Retina (tissue), 1 donor: Measurements from ENCODE around the gene SLC25A48.

Experiments
- DNase-seq: peaks from one replicate; pipeline ENCODE4 v3.0.0-alpha.2; 2016

Gene SLC25A48

GRCh38 chr5:135834639-135835529, at the start of gene SLC25A48:
SLC25A48 (plus strand) TSS chr5:135834663; CDS start chr5:135834848, 185 bp downstream.
- peak; percentile 88 for DNase-seq

DNA sequence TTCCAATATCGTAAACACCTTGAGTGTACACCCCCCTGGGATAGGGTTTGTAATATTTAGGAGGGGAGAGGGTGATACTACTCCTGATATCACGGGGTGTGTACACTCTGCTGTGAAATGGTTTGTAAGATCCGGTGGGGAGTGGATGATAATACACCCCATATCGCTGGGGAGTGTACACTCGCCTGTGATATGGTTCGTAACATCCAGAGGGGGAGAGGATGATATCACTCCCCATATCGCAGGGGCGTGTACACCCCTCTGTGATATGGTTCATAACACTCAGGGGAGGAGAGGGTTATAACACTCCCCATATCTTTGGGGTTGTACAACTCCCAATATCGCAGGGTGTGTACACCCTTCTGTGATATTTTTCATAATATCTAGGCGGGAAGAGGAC, 33.8 kb upstream of the SLC25A48 start:
- DNase-seq: no peak

- no peak for DNase-seq
These were observed 24.1 kb upstream of the SLC25A48 start for GRCh38 chr5:135810188-135810943.

DNA sequence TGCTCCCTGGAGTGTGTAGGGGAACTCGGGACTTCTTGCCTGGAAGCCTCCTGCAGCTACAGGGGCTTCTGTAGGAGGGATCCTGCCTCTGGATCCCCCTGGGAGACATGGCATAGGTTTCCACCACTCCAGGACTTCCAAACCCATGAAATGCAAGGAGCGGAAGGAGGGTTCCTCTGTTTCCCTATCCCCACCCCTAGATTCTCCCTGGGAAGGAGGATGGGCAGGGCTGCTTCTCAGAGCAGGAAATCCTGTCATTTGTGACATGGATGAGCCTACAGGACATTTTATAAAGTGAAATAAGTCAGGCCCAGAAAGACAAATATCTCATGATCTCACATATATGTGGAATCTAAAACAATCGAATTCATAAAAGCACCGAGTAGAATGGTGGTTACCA, 23.5 kb upstream of the SLC25A48 start:
- no peak for DNase-seq

DNA sequence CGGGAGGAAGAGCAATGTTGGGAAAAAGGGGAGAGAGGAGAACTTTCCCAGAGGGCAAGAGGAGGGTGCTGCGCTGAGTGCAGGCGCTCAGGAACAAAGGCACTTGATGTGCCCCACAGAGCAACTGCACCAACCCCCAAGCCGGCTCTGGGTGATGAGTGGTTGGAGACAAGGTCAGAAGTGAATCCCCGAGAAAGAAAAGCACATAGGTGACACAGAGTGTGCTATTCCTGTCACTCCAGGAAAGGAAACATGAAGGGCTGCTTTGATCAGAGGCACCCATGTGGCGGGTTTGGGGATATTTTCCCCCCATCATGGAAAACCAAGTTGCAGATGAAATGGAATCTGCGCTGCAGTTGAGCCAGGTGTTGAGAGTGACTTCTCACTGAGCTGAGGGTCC, 20.7 kb upstream of the SLC25A48 start:
- no peak for DNase-seq

- DNase-seq: no peak
These were observed 20.1 kb upstream of the SLC25A48 start for GRCh38 chr5:135814316-135814715.

DNA sequence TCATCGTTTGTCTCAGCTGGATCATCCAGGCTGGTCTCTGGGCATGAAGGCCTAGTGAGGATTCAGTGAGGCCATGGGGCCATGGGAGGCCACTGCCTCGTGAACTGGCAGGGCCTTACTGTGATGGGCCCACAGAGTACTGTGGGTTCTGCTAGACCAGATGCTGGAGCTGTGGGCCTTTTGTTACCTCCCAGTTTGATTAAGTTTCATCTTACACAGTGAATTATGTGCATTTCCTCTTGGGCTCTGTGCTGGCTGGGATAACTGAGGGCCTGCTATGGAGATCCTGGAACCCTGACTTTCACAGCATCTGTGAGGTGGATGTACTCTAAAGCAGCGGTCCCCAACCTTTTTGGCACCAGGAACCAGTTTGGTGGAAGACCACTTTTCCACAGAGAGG, 19.7 kb upstream of the SLC25A48 start:
- DNase-seq: no peak

DNA sequence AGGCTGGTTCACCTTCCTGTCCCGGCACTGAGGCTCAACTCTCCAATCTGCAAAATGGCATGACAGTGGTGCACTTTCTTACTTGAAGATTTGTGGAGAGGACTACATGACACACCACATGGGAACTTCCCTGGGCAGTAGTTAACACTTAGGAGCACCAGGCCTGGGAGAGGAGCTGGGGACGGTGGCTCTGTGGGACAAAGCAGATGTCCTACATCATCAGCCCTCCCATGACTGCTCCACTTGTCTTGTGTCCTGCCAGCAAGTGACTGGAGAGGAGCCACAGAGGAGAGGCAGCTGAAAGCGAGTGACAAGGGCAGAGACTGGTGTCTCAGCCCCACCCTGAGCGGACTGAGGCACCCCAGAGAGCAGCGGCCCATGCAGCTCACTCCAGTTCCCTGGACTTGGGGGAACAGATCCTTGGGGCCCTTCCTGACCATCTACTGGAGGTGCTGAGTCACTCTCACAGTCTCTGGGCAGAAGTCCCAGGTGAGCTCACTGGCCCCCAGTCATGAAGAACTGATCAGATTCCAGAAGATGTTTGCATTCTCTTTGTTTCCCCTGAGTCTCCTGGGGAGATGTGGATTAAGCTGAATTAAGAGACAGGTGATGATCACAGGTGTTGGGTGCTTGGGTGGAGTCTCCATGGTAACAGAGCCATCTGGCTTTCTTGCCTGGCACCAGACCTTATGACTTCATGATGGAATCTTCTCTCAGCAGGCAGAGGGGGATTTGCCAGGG, 13.2 kb upstream of the SLC25A48 start:
- DNase-seq: no peak

DNA sequence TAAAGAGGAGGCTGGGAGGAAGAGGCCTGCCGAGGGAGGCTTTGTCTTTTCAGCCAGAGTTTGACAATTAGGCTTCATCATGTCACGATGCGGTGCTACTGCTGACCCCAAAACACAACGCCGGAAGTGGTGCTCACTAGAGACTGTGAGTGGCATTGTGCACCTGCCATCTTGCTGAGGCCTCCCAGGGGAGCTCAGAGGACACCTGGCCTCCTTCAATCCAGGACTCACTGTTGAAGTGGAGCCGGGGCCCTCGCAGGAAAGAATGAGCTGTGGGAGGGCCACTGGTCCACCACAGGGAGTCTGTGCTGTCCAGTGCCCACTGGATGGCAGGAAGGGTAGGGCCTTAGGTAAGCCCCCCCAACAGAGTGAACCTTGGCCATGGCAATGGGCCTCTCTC, 12.7 kb upstream of the SLC25A48 start:
- DNase-seq: no peak

- DNase-seq: no peak
These were observed 12.2 kb upstream of the SLC25A48 start for GRCh38 chr5:135822286-135822685.

- DNase-seq: no peak
These were observed 11.5 kb upstream of the SLC25A48 start for GRCh38 chr5:135822959-135823358.

GRCh38 chr5:135823881-135824280, 10.6 kb upstream of the SLC25A48 start:
- no peak for DNase-seq

DNA sequence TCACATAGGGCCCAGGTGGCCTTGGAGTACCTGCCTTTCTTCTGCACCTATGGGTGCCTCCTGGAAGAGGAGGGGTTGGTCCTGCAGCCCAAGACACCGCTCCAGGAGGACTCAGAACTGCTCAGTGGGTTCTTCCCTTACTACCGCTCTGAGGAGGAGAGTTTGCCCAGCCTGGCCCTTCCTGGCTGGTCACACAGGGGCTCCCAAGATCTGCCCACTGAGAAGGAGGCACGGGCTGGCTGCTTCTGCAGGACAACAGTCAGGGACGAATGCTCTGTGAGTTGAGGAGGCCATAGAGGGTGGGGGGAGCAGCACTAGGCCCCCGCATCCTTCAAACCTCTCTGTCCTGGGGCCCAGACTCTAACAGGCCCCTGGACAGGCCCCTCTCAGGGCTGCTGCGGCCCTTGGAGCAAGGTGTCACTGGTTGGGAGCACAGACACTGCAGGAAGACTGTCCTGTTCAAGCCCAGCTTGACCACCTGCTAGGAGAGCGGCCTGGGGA, 9.9 kb upstream of the SLC25A48 start:
- DNase-seq: no peak

DNA sequence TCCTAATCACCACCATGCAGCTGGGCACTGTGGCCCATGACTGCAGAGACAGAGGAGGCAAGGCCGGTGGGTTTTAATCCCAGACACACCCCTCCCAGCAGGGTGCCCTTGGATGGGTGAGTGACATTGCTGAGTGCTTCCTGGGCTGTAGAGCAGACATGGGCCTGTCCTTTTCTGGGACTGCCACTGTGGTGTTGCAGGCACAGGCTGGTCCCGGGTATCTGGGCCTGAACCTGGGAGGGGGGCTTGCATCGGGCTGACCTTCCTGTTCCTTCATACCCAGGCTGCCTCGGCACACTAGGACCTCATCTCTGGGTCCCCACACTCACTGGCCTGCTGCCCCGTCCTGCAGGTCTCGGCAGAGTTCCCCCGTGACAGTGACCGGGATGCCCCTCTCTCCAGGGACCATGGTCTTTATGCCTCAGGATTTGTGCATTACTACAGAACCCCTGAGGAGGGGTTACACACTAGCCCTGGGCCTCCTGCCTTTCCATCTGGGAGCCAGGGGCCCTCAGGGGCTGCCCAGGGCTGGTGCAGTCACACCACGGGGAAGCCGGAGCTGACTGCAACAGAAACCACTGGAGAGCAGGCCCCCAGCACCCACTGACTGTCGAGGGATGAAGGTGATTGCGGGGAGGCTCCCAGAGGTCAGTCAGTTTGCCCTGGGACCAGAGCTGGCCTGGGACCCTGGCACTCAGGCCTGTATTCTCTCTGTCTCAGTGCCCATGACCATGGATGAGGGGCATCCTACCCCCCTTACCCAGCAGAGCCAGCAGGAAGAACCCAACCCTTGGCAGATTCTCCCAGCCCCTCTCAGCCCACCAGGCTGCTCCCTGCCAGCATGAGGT, 8.9 kb upstream of the SLC25A48 start:
- DNase-seq: no peak

DNA sequence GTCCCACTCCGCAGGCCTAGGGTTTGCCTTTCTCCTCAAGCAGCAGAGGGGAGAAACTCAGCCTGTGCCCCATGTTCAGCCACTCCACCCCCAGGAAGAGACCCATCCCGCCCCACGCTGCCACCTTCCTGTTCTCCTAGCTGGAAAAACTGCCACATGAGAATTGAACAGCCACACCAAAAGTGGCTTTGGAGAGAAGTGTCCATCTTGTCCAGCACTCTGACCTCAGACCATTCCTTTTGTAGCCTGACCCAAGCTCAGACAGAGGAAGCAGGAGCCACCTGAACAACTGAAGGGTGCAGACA, 8.3 kb upstream of the SLC25A48 start:
- no peak for DNase-seq

DNA sequence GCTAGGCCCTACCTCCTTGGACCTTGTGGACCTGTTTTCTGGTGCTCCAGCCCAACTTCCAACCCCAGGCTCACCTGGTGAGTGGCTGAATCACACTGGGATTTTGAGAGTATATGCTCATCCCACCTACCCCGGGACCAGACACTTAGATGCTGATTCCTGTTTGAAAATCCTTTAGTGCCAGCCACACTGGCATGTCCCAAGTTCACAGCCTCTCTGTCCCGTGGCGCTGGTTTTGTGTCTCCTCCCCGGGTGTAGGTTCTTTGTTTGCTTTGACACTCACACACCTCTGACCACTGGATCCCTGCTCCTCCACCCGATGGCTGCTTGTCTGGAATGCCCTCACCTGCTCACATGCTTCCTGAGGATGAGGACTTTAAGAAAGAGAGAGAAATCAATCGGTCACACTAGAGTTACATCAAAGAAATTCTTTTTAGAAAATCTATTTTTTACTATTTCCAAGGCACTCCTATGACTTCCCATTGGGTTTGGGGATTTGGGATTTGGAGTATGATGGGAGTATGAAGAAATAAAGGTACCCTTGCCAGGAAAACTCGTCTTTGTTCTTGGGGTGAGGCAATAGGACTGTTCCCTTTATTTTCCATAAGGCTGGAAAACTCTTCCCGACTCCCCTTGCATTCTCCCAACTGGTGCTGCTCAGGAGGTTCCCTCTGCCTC, 7.3 kb upstream of the SLC25A48 start:
- DNase-seq: no peak

- no peak for DNase-seq
These were observed 6.3 kb upstream of the SLC25A48 start for GRCh38 chr5:135827965-135828781.

GRCh38 chr5:135828782-135829127, 5.7 kb upstream of the SLC25A48 start:
- DNase-seq: no peak

DNA sequence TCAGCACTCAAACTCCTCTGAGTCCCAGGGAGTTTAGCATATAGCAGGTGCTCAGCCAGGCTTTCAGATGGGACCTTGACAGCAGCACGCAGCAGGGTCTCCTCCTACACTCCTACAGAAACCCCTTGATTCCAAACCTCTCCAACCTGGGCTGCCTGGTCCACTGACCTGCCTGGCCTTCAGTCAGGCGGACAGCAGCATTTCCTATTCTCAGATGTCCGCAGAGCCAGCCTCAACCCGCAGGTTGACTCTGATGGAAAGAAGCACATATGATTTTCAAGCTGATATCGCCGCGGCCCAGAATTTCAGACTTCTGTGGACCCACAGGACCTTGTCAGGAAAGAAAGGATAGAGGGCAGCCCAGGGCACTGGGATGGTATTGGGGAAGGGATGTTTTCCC, 5.3 kb upstream of the SLC25A48 start:
- no peak for DNase-seq

- peak; percentile 89 for DNase-seq
These were observed 4.6 kb upstream of the SLC25A48 start for GRCh38 chr5:135829681-135830383.

GRCh38 chr5:135830384-135830700, 4.1 kb upstream of the SLC25A48 start:
- no peak for DNase-seq
